HT-29 (cell line): Measurements from ENCODE around the gene CLRN3. TPM values are rescaled to one million over a fixed set of nuclear protein-coding genes. Genes with fewer than 3 reads are reported as not detected.

ENCODE experiments used
- DNase-seq: peaks from one replicate; pipeline ENCODE4 v3.0.0-alpha.2; 2015; ENCODE audit warnings: low spot score
- total RNA-seq: library from RNA; depleted of rRNA; stranded (reverse); fragments of >200 nt; shearing (Covaris generic); gene quantifications from 2 replicates; pipeline ENCODE4 v1.2.3, GENCODE V29; 2014

Gene CLRN3
- total RNA-seq, 1 experiment from 2014 or later: 17.7 TPM

DNA sequence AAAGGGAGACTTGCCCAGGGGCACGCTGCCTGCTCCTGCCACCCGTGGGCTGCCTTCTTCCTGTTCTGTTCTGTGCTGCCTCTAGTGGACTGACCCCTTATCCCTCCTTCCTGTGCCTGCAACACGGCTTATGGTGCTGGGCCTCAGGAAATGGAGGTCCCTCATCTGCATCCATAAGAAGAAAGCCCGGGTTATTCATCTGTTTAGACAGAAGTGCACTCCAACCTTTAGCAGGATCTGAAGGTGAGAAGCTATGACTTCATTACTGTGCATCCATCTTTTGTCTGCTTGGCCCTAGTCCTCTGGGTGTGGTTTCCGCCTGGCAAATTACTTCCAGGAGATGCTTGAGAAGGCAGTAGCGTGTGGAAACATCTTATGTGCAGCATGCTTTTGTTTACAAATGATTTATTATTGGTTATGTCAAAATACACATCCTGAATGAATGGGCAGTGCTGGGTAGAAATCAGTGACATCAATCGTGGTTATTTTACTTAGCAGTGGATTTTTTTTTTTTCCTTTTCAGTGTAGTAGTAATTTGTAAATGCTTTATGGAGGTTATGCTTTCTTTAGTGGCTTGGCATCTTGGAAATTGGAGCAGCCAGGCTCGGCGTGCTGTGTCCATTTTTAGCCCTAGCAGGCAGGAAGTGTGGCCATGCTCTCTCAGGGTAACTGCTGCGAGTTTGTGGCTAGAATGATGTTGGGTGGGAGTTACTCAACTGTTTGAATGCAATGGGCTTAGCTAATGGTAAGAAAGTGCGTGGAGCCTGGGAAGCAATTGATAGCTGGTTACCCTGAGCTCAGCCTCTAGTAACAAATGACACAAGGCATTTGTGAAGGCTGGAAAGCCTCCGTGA lies 26.9 kb upstream of the CLRN3 start:
- DNase-seq: peak; percentile 27

DNA sequence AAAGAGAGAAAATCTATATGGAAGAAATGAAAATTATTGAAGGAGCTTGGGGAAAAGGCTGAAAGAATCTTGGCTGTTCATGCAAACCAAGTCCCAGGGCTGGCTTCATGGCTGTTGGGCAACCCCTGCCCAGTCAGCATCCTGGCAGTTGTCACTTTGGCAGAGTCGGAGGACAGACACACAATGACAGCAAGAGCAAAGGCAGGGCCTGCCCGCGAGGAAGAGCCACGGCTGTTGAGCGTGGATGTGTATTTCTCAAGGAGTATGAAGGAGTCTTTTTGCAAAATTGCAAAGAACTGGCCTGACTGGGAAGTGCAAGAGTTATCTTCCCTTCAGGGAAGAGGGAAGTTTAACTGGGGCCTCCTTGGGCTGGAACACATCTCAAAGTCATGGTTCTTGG lies 25.8 kb upstream of the CLRN3 start:
- no peak for DNase-seq

DNA sequence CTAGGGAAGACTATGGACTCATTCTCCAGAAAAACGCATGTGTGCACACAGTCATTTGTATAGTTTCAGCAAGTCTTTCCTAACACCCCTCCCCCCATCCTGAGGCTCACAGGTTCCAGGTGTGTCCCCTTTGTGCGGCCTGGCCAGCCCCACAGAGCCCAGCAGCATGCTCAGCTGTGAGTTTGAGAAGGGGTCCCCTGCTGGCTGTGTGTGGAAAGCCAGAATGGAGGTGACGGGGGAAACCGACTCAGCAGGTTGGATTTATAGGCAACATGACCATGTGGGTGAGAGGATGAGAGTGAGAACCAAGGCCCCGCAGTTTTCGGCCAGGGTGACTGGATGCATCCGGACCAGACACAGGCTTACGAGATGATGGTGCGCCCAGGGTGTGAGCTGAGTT lies 24.1 kb upstream of the CLRN3 start:
- DNase-seq: no peak

DNA sequence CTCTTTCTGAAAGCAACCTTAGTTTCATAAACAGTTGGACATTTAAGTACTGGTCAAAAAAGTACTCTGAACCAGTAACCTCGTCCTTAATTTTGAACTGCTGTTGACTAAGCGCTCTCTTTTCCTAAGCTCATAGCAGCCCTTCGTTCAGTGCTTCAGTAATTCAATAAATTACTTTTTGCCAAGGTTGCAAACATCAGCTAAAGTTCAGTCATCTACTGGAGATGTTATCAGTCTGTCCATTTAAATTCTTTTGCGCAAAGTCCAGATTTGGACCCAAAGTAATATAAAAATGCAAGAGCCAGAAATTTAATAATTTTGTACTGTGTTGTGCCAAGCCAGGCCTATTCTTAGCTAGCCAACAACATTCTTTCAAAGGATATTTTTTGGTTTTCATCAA lies 22.6 kb upstream of the CLRN3 start:
- DNase-seq: no peak

DNA sequence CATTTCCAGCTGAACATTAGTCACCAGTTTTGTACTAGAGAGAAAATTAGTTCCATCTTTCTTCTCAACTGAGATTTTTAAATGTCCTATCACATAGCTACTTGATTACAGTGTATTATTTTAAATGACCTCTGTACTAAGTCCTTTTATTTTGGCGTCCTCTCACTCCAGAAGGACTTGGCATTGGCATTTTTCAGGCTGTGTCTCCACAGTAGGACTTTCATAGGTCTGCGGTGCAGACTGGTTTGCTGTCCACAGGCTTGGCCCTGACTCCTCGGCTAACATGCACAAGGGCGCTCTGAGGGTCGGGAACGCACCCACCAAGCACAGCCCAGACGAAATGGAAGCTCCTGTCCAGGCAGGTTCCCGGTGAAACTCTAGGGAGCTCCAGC lies 20.6 kb upstream of the CLRN3 start:
- no peak for DNase-seq

DNA sequence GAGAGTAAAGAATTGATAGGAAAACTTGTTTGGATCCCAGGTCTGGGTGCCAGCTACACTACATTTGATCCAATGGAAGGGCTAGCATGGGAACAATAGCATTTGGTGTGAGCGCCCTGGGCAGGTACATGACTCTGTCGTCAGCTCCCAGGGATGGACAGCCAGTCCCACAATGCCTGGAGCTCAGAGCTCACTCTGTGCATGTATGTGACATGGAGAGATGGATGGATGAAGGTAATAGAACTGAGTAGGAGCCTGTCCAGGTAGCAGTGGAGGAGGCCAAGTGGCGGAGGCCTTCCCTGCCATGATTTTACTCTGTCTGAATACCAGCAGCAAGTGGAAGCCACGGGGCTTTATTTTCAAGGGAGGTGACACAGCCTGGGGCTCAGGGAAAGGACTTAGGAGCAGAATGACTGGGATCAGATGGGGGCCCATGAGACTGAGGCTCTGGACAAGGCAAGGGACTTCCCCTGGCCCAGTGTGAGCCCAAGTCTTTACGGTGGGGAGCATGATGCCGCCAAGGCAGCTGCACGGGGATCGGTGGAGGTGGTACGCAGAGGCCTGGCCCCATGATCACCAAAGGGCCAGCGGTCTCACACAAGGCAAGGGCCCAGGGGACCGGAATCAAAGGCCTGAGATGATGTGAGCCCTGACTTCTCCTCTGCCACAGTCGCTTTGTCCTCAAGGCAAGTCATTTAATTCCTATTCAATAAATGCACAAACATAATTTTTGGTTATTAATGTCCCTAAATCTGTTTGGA lies 20.0 kb upstream of the CLRN3 start:
- no peak for DNase-seq

DNA sequence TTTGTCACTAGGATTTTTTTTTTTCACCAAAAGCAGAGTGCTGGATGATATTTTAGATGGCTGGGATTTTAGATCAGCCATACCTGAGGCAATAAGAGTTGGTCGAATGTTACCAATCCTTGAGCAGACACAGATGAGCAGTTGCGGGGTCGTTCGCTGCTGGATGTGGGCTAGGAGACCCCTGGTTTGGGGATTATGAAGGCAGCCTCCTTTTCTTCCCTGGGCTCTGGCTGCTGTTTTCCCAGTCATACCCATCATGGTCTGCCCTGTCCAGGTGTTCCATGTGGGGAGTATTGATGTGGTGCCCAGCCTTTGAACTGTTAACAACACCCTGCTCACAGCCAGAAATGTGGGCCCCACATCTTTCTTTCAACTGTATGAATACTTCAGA lies 19.1 kb upstream of the CLRN3 start:
- DNase-seq: no peak

DNA sequence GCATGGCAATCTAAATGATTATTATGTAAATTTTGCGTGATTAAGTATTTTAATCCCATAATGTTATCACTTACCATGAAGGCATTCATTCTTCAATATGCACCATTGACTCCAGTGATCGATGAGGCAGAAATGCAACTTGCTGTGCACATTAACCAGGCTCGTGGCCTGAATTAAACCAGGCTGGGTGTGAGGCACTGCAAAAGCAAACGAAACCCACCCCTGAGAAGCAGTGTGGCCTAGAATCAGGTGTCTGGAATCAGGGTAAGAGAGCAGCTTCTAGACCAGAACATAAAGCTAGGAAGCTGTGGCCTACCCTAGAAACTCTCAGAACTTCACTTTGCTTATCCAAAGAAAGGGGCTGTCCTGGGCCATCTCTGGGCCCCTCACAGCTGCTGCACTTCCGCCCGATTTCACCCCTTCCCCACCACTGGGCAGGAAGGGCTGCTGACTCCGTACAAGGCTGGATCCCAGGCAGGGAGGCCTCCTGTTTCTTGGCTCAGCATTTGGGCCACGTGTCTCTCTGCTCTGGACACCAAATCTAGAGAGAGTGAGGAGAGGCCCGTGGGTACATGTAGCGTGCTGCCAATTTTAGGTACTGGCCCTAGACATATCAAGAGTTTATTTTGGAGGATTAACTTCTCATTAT lies 18.6 kb upstream of the CLRN3 start:
- no peak for DNase-seq

DNA sequence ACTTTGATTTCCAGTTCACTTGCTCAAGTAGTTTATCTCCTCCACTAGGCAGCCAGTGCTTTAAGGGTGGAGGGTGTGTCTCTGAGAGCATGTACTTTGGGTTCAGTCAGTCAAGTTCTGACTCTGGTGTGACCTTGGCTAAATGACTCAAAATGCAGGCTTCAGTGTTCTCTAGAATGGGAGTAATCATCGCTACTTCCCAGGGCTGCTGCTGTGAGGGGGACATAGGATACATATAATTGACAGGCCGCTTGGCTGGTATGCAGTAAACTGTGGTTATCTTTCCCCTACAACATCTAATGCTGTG lies 17.7 kb upstream of the CLRN3 start:
- no peak for DNase-seq

DNA sequence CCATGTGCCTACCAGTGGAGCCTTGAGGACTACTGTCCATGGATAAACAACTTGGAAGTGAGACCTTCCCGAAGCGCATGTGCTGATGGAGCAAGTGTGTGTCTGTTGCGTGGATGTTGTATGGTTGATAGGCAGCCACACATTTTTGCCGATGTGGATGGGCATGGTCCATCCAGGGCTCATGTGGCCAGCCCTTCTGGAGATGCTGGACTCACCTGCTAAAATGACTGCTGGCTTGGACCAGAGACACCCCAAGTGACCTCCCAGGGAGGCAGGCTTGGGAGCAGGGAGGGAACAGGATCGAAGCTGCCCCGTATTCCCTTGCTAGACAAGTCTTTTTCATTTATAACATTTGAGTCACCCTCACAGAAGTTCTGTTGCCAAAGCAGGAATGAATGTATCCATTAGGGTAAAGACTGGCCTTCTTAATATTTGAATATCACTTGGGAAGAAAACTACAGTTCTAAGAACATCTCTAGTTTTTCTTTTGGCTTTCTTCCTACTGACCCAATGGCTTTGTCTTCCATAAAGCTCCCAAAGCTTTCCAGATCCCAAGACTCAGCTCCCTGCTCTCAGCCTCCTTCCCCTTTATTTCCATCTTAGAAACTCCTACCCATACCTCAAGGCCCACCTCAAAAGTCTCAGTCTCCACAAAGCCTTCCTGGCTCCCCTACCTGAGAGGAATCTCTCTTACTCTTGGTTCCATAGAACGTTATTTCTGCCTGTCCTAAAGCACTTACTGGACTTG lies 17.1 kb upstream of the CLRN3 start:
- no peak for DNase-seq

DNA sequence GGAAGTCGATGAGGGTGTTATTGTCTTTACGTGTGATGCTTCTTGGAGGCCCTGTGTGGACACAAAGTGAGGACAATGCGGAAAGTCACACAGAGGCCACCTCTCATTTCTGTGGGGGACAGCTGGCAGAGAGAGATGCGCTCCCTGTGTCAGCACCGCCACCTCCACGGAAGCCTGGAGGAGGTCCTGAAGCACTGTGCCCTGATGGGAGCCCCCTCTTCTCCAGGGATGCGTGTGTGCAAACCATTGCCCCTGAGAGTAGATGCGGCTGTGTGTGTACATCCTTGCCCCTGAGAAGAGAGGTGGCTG lies 16.2 kb upstream of the CLRN3 start:
- DNase-seq: no peak

DNA sequence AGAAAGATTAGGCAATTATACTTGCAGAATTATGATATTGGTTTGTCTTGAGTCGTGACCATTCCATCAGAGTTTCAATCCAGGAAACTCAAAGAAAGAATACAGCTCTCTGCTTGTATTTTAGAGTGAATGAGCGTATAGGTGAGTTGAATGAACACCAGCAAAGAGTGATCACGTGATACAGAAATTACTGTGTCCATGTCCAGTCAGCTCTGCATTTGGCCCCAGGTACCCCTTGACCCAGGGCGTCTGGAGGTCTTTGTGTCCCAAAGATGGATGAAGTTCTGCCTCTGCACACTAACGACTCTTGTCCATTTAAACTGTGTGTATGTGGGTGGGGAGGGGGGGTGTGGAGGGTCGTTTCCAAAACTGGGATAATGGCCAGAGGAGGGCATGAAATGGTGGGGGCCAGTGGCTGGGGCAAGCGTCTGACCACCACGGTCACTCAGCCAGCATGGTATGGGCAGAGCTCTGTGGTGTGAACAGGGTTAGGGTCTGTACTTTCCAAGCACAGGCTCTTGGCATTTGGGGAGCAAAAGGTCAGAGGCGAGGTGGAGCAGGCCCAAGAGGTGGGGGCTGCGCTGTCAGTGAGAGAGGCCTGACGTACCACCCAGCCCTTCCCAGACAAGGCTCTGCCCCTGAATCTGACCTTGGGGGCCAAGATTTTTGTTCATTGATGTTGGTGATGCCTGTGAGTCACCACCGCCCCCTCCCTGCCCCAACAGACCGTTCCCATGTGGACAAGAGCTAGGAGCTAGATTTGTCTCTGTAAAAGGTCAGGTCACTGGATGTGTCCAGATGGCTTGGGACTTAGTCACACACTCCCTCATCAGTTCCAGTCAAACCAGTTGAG lies 15.6 kb upstream of the CLRN3 start:
- DNase-seq: peak; percentile 80

DNA sequence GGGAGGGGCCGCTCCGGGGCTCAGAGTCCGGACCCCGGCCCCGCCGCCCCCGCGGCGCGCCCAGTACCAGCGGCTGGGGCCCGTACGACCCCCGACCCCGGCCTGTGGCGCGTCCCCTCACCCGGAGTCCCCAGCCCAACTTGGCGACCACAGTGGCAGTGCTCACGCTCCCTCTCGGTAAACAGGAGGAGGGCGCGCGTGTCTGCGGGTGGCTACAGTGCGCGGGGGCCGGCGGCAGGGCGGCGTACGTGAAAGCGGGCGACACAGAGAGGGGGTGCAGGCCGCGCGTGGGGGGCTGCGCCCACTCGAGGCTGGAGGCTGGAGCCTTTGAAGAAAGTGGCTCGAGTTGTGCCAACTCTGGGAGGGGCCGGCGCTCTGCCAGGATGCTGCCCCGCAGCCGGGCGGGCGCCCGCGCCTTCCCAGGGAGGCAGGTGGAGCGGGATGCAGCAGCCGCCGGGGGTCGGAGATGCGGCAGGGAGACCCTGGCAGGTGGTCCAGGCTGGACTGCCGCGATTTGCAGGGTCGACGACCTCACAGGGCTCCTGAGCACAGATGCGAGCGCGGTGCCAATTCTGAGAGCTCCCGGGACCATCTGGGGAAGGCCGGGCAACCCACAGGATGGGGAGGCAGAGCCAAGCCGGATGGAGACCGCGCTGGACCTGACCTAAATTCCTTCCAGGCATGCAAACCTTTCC lies 14.8 kb upstream of the CLRN3 start:
- DNase-seq: no peak

DNA sequence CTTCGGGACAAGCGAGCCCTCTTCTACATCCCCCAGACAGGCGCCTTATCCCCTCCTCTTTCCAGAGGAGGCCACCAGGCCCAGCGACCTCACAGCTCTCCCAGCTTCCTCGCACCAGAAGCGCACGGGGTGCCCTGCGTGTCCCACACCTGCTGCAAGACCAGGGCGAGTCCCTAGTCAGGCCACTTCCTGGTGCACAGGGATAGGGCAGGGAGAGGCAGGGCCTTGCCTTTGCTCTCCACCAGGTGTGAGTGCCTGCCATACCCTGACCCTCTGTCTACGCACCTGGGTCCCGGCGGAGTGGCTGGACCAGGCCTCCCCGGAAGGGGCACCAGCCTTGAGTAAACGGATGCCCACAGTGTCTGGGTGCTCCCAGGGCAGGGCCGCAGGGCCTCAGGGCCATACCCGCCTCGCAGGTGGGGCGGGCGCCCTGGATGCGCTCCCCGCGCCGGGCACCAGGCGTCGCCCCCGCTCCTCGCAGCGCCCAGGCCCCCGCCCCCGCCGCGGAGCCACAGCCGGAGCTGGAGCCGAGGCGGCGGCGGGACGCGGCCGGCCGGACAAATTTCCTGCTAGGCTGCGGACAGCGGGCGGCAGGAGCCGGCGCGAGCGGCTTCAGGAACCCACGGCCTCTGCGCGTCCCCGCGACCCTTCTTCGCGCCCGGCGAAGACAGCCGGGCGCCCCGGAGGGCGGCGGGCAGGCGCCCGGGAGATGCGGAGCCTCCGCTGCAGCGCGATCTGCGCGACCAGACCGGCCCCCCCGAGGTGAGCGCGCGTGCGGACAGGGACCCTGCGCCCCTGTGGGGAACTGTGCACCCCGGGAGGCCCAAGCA lies 14.0 kb upstream of the CLRN3 start, which contains the start of gene PTPRE:
TSS of gene PTPRE (plus strand) at position 556 of the 830 bp plus-strand sequence. CDS start 133,779 bp downstream, outside the sequence.
- DNase-seq: peak; percentile 86

DNA sequence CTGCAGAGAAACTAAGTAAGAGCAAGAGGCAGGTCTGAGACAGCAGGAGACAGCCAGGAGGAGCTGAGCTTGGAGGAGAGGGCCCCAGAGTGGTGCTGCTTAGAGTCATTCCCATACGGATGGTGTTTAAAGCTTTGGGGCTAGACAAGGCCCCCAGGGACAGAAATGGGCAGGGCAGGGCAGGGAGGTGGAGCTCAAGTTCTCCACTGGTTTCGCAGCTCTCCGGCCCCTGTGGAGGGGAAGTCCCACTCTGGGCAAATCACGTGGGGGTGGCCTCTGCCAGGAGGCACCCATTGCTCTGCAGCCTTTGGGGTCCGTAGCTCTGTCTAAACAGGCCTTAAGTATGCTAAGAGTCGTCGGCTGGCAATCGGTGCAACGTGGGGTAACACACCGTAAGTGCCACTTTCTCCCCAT lies 13.1 kb upstream of the CLRN3 start:
- no peak for DNase-seq

DNA sequence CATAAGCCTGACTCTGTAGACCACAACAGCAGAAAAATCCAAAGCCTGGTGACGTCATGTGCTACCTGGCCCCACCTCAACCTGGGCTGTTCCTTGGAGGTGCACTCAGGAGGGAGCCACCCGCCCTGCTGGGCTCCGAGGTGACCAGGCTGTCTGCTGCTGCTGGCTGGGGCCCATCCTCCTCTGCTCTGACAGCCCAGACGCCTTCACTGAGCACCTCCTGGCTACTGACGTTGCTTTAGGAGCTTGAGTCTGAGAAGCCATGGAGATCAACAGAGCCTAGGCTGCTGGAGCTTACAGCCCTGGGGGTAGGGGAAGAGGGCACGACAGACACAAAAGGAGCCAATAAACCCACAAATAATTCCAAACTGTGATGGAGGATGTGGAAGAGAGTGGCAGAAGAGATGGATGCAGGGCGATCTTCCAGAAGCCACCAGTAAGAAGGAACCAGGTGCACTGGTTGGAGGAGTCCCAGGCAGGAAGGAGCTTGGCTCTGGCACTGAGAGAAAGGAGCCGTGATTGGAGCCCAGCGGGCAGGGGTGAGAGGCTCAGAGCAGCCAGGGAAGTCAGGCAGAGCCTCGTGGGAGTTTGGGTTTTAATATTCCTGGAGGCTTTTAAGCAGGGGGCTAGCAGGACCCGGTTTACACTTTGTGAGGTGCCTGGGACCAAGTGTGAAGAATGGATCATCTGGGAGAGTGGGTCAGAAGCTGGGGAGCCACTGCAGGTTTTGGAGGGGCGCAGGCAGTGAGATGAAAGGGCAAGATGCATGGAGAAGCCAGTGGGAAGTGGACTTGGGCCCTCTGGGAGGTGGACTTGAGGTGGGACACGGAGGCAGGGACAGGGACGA lies 12.5 kb upstream of the CLRN3 start:
- DNase-seq: peak; percentile 15

DNA sequence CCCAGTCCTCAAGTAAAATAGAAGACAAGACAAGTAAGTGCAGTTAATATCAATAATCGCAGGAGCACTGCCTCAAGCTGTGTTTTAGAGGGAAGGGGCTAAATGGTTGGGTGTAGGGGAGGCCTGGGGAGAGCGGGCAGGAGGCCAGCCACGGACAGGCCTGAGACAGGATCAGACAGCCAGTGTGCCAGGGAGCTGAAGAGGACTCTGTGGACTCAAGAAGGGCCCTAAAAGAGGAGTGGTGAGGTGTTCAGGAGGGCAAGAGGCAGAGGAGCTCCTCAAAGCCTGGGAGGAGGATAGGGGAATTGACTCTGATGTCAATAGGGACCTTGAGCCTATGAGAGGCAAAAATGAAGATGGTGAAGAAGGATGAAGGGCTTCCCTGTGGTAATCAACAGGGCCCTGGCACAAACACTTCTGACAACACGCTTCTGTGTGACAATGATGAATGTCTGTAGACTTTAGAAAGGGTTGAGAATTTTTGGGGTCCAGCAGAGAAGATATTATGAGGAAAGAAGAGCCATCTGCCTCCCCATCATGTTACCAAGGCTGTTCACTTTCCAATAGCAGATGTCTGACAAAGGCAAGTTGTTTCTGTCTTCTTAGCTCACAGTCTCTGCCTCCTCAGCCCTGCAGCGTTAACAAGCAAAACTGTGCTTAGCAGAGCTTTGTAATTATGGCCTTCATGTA lies 11.7 kb upstream of the CLRN3 start:
- DNase-seq: no peak

DNA sequence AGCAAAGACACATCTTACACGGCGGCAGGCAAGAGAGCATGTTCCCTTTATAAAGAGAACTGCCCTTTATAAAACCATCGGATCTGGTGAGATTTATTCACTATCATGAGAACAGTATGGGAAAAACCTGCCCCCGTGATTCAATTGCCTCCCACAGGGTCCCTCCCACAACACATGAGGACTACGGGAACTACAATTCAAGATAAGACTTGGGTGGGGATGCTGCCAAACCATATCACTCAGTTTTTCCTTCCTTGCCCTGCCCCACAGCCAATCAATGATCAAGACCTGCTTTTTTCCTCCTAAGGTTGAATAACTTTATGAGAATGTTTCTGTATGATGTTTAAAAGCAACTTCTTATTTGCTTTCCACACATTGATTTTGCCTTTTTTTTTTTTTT lies 11.0 kb upstream of the CLRN3 start:
- DNase-seq: no peak
